ENCODE measurements around the gene DIPK1B.

Gene DIPK1B

DNA sequence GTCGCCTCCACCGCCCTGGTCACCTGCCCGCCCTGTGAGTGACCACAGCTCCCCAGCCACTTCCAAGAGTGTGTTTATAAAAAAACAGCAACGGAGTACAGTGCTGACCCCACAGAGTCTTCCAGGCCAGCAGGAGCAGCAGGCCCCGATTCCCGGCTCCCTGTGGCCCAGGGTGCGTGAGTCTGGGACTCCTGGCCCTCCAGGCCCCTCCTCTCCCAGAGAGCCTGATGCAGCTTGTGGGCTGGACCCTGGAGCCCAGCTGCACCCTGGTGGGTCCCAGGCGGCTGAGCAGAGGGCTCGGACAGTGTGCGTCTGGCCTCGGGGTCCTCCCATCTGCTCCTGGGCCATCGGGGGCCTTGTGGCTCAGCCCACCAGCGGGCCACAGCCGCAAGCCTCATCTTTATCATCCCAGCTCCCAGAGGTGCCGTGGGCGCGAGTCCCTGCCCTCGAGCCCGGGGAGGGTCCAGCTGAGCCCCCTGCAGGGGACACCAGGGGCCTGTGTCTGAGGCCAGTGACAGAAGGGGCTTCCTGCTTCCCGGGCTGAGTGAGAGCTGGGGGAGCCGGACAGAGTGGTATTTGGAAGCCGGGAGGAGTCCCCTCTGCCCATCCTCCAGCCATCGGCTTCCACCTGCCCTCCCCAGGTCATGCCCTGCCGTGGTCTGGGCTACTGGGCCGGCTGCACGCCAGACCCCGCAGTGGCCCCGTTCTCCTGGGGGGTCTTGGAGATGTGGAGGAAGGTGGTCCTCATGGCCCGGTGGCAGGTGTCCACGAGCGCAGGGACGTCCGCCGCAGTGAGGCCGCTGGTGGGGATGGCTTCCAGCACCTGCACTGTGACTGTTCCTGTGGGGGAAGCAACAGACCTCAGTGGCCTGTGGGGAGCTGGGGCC lies 39.0 kb upstream of the DIPK1B start:
- no peak for DNase-seq

- no peak for DNase-seq
These were observed 38.2 kb upstream of the DIPK1B start for GRCh38 chr9:136673975-136674785.

DNA sequence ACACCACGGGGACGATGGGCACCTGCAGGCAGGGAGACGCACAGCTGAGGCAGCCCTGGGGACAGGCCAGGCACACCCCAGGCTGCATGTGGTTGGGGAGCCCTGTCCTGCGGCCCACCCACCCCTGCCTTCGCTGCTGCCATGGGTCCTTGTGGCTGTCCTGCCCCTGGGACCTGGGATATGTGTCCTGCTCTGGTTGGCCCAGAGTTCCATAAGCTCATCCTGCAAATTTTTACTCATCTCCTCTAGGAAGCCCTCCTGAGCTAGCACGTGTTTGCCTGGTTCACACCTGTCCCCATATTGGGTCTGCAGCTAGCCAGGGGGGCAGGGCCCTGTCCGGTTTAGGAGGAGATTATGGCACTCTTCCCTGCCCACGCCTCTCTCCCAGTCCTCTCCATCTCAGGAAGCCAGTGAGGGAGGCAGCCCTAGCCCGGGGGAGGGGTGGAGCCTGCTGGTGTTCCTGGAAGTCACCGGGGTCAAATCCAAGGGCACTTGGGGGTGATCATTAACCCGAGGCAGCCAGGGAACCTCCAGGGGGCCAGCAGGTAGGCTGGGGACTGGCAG lies 37.5 kb upstream of the DIPK1B start:
- no peak for DNase-seq

GRCh38 chr9:136675477-136676296 lies 36.7 kb upstream of the DIPK1B start:
- DNase-seq = no peak

DNA sequence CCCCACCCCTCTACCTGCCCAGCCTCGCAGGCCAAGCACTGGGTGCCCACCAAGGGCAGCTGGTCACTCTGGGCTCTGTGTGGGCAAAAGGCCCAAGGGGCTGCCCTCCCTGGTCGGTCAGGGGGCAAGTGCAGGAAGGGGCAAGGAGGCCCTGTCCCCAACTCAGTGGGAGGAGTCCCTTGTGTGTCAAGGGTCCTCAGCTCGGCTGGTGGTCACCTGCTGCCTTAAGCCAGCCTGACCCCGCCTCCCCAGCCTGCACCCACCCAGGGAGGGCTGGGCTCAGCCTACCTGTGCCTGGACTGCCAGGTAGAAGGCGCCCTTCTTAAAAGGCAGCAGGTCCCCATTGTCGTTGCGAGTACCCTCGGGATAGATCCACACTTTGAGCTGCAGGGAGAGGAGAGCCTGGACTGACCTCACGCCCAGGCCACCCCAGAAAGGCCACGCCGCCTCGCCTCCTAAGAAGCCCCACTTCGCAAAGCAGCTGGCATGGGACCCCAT lies 36.0 kb upstream of the DIPK1B start:
- no peak for DNase-seq

GRCh38 chr9:136676920-136677686 lies 35.3 kb upstream of the DIPK1B start:
- no peak for DNase-seq

GRCh38 chr9:136678034-136678433 lies 34.3 kb upstream of the DIPK1B start:
- no peak for DNase-seq

DNA sequence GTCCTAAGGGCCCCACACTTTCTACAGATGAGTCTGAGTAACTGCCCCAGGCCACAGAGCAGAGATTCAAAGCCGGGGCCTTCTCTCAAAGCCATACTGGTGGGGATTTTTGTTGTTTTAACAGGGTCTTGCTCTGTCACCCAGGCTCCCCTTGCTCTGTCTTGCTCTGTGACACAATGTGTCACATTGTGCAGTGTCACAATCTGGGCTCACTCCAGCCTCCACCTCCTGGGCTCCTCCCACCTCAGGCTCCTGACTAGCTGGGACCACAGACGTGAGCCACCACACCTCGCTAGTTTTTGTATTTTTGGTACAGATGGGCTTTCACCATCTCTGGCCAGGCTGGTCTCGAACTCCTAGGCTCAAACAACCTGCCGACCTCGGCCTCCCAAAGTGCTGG lies 33.7 kb upstream of the DIPK1B start:
- DNase-seq = no peak

DNA sequence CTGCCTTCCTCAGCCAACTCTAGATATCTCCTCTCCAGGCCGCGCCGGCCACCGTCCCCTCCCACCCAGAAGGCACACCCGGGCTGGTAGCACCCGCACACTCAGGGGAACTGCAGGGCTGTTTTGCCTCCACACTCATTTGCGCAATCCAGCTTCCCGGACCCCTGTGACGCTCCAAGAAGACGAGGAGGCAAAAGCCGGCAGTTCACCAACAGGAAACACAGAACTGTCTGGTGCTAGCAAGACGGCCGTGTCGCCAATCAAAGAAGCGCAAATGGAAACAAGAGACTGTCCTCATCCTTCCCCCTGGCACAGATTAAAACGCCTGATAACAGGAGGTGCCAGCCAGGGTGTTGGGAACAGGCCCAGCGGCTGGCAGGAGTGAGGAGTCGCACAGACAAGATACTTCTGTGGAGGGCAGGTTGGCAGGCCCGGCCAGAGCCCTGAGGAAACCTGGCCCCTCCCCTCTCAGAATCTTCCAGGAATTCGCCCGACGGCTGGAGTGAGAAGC lies 32.9 kb upstream of the DIPK1B start:
- no peak for DNase-seq

DNA sequence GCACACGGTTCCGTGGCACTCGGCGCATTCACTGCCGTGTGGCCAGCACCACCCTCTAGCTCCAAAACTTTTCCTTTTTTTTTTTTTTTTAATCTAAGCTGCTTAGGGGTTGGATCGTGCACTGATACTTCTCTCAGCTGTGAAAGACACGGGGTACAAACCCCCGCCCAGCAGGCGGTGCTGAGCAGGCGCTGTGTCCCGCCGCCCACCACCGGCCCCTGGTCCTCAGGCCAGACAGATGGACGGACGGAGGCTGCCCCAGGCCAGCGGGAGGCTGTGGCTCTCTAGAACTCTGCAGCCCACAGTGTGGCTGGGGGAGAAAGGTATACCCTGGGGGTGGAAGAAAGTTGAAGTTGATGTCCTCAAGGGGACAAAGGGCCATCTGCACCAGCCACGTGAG lies 31.3 kb upstream of the DIPK1B start:
- no peak for DNase-seq

- DNase-seq = no peak
These were observed 30.2 kb upstream of the DIPK1B start for GRCh38 chr9:136681945-136682699.

- no peak for DNase-seq
These were observed 29.7 kb upstream of the DIPK1B start for GRCh38 chr9:136682710-136683109.

GRCh38 chr9:136683173-136683745 lies 29.1 kb upstream of the DIPK1B start:
- no peak for DNase-seq

DNA sequence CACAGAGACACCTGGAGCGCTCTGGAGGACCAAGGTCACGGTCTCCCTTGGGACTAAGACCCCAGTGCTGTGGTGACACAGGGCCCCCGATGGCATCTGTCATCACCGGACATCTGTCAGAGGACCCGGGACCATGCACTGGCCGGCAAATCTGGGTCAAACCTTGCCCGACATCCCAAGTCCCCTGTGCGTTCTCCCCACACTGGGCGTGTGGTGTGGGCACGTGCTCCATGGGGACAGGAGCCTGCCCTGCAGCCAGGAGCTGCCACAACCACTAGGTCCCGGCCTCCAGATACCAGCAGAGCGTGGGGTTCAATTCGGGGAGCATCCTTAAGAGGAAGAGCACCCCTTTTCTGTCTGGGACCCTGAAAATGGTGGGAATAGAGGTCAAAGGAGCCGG lies 28.6 kb upstream of the DIPK1B start:
- DNase-seq = no peak

DNA sequence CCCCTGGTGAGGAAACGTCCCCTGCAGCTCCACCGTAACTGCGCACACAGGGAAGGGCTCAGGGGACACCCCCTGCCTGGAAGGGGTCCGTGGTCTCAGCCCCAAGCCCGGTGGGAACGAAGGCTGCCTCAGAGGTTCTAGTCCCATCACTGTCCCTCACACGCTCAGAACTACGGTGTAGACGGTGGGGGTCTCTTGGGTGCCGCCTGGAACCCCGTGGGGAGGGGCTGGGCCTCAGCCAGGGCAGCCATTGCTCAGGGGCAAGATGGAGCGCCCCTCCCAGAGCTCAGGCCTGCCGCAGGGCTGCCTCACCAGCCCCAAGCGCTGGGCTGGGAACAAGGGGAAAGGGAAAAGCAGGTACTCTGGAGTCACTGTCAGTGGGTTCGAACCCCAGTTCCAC lies 28.0 kb upstream of the DIPK1B start:
- no peak for DNase-seq

GRCh38 chr9:136684799-136685198 lies 27.6 kb upstream of the DIPK1B start:
- DNase-seq = no peak

DNA sequence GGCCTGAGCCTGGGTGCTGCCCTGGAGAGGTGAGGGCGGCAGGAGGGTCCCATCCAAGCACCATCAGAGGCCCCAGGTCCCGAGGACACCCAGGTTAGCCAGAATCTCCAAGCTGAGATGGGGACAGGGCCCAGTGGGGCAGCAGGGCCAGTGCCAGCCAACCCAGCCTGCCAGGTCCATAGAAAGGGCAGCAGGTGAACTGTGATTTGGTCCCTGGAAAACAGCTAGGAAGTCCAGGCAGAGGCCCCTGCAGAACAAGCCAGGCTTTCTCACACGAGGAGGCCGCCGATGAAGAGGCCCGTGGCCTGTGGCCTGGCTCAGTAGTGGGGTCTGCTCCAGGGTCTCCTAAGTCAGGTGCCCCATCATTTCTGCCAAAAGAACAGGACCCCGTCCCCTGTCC lies 27.2 kb upstream of the DIPK1B start:
- DNase-seq = no peak

- no peak for DNase-seq
These were observed 26.4 kb upstream of the DIPK1B start for GRCh38 chr9:136685790-136686533.

DNA sequence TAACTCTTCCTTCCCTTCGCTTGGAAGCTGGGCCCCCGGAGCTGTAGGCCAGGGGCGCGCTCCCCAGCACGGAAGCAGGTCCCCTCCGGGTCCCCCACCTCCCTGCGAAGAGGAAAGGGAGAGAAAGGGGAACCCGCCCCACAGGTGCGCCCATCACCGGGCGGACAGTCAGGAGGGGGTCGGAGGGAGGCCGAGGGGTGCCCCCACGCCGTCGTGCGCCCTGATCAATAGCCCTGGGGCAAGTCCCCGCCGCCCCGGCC lies 25.9 kb upstream of the DIPK1B start:
- DNase-seq = no peak
